NCI-H82 treated with DMSO at 0.1 percent for 48 hours (cell line): ENCODE measurements around the gene HSPA9.

Source experiments
- DNase-seq: peaks from one replicate; lab custom pipeline; 2025; ENCODE audit not compliant: unreplicated experiment; lab: John Stamatoyannopoulos, UW

Gene HSPA9

GRCh38 chr5:138564242-138564641 lies 11.0 kb downstream of the HSPA9 start:
- no peak for DNase-seq

GRCh38 chr5:138563340-138564118 lies 11.7 kb downstream of the HSPA9 start:
- DNase-seq: no peak

- no peak for DNase-seq
These were observed 14.2 kb downstream of the HSPA9 start for GRCh38 chr5:138560971-138561370.

- no peak for DNase-seq
These were observed 15.3 kb downstream of the HSPA9 start for GRCh38 chr5:138559937-138560336.

- no peak for DNase-seq
These were observed 17.5 kb downstream of the HSPA9 start for GRCh38 chr5:138557677-138558076.

GRCh38 chr5:138554143-138554542 lies 21.1 kb downstream of the HSPA9 start:
- DNase-seq: no peak

- DNase-seq: no peak
These were observed 21.6 kb downstream of the HSPA9 start for GRCh38 chr5:138553437-138554095.

GRCh38 chr5:138552657-138553056 lies 22.5 kb downstream of the HSPA9 start:
- DNase-seq: no peak

- no peak for DNase-seq
These were observed 25.8 kb downstream of the HSPA9 start for GRCh38 chr5:138549414-138549813.

GRCh38 chr5:138545919-138546562 lies 29.2 kb downstream of the HSPA9 start:
- no peak for DNase-seq

GRCh38 chr5:138544181-138545134 lies 30.7 kb downstream of the HSPA9 start:
- DNase-seq: no peak

GRCh38 chr5:138543730-138544104 lies 31.5 kb downstream of the HSPA9 start:
- DNase-seq: no peak

GRCh38 chr5:138542956-138543729 lies 32.1 kb downstream of the HSPA9 start, which contains the start of gene ETF1:
Gene ETF1 (minus strand): TSS chr5:138543236. CDS start chr5:138542918, 318 bp downstream.
- peak; percentile 91 for DNase-seq

- DNase-seq: no peak
These were observed 32.8 kb downstream of the HSPA9 start for GRCh38 chr5:138542180-138542955.

- DNase-seq: no peak
These were observed 33.6 kb downstream of the HSPA9 start for GRCh38 chr5:138541511-138542179.

- no peak for DNase-seq
These were observed 35.4 kb downstream of the HSPA9 start for GRCh38 chr5:138539791-138540190.

GRCh38 chr5:138538943-138539627 lies 36.1 kb downstream of the HSPA9 start:
- DNase-seq: no peak

- no peak for DNase-seq
These were observed 38.4 kb downstream of the HSPA9 start for GRCh38 chr5:138536665-138537315.
